HG03432 (cell line): ENCODE results near the gene ATF7IP2.

ENCODE experiments used
- ATAC-seq: cut with Tn5 transposase; IDR thresholded peaks from one replicate; pipeline ENCODE4 v1.9.1; 2021; ENCODE audit warnings: mild to moderate bottlenecking, moderate library complexity; ENCODE audit not compliant: unreplicated experiment

Gene ATF7IP2

GRCh38 chr16:10509534-10510025 is 123.7 kb downstream of the ATF7IP2 start:
- ATAC-seq = peak; percentile 93

DNA sequence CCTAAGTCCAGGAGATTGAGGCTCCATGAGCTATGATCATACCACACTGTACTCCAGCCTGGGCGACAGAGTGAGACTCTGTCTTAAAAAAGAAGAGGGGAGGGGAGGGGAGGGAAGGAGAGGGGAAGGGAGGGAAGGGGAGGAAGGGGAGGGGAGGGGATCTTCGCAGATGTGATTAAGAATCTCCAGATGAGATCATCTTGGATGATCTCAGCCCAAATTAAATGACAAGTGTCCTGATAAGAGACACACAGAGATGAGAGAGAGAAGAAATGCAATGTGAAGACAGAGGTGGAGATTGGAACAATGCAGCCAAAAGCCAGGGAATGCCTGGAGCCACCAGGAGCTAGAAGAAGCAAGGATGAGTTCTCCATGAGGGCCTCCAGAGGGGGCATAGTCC is 124.4 kb downstream of the ATF7IP2 start:
- no peak for ATAC-seq

- no peak for ATAC-seq
These were observed 126.0 kb downstream of the ATF7IP2 start for GRCh38 chr16:10511829-10512228.

DNA sequence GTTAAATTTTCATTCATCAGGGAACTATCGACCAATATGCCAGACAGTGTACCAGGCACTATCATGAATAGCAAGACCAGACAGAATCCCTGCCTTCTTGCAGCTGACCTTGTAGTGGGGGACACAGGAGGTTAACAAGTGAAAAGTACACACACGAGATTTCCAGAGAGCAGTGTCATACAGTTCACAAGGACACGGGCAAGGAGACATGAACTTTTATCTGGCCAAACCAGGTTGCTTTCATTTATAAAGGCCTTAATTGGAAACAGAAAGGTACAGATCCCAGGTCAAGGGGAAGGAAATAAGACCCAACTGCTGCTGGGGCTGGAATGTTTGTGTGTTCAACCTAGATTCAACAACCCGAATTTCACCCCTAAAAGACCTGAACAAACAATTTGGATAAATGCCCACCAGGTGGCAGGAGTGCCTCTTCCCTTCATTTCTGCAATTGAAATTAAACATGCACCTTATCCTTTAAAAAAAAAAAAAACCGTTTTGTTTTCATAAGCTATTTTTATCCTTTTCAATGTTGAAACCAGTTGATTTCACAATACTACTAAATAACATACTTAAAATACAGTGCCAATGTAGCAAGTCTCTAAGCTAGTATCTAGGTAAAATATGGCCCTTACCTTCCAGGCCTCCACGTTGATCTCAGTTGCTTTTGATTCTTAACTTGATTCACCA is 128.7 kb downstream of the ATF7IP2 start:
- ATAC-seq = no peak

GRCh38 chr16:10517868-10518267 is 132.0 kb downstream of the ATF7IP2 start:
- ATAC-seq = no peak

- ATAC-seq = no peak
These were observed 132.7 kb downstream of the ATF7IP2 start for GRCh38 chr16:10518479-10519041.

- no peak for ATAC-seq
These were observed 133.4 kb downstream of the ATF7IP2 start for GRCh38 chr16:10519297-10519696.

GRCh38 chr16:10519929-10520868 is 134.3 kb downstream of the ATF7IP2 start:
- ATAC-seq = no peak

GRCh38 chr16:10520869-10521578 is 135.2 kb downstream of the ATF7IP2 start:
- no peak for ATAC-seq

GRCh38 chr16:10521681-10522274 is 135.9 kb downstream of the ATF7IP2 start:
- ATAC-seq = no peak

- no peak for ATAC-seq
These were observed 137.1 kb downstream of the ATF7IP2 start for GRCh38 chr16:10522966-10523365.

- ATAC-seq = no peak
These were observed 139.5 kb downstream of the ATF7IP2 start for GRCh38 chr16:10525214-10525825.

DNA sequence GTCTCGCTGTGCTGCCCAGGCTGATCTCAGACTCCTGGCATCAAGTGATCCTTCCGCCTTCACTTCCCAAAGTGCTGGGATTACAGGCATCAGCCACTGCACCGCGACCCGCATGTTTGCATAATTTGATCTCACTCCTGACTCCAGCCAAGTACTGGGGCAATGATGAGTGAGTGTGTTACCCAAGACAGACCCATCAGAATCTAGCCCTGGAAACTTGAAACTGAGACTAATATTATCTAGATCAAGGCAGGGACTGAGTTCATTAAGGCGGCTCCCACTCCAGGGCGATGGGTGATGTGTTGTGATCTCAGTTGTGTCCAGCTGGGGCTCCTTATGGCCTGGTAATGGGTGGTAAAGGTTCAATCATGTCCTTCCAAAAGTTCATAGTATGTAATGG is 141.1 kb downstream of the ATF7IP2 start:
- ATAC-seq = no peak

GRCh38 chr16:10528635-10529034 is 142.8 kb downstream of the ATF7IP2 start:
- no peak for ATAC-seq

- ATAC-seq = no peak
These were observed 144.2 kb downstream of the ATF7IP2 start for GRCh38 chr16:10529895-10530669.

GRCh38 chr16:10530685-10531084 is 144.8 kb downstream of the ATF7IP2 start:
- ATAC-seq = no peak

DNA sequence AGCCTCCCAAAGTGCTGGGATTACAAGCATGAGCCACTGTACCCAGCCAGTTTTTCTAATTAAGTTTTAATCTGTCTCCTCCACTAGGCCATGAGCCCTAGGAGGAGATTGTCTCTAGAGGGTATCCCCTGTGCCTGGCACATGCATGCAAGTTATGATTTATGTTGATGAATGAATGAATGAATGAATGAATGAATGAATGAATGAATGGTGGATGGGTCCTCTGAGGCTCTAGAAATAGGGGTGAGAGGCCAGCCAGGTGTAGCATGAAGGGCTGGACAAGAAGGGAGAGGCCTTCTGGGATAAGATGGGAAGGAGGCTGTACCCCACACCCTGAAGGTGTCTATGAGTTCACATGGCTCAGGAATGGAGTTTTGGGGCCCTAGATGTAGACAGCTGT is 145.7 kb downstream of the ATF7IP2 start:
- no peak for ATAC-seq
